MM.1S (cell line): ENCODE data around the gene CFAP91.

ENCODE experiments used
- DNase-seq: peaks from one replicate; pipeline ENCODE4 v3.0.0-alpha.2; 2015
- H2AFZ ChIP-seq: fragments of 300-600 bp; sonication (generic); 2 replicates; pipeline ENCODE4 v1.6.0; 2016; ENCODE audit warnings: antibody characterized with exemption, low read length
- H3F3A ChIP-seq: fragments of 300-600 bp; sonication (generic); 2 replicates; pipeline ENCODE4 v1.6.1; 2016; ENCODE audit warnings: mild to moderate bottlenecking, antibody characterized with exemption, low read length, moderate library complexity, mixed read lengths; ENCODE audit not compliant: insufficient read depth
- H3K27ac ChIP-seq: fragments of 300-600 bp; sonication (generic); 2 replicates; pipeline ENCODE4 v1.5.1; 2016; ENCODE audit warnings: mild to moderate bottlenecking, low read length
- H3K27me3 ChIP-seq: fragments of 300-600 bp; sonication (generic); replicated peaks from 2 replicates; pipeline ENCODE4 v1.6.0; 2016; ENCODE audit warnings: low read length; ENCODE audit not compliant: insufficient read depth
- H3K36me3 ChIP-seq: fragments of 300-600 bp; sonication (generic); replicated peaks from 2 replicates; pipeline ENCODE4 v1.6.1; 2016; ENCODE audit warnings: mild to moderate bottlenecking, low read length, mixed read lengths; ENCODE audit not compliant: insufficient read depth
- H3K4me1 ChIP-seq: fragments of 300-600 bp; sonication (generic); 2 replicates; pipeline ENCODE4 v1.6.1; 2016; ENCODE audit warnings: low read length, mixed read lengths
- H3K4me2 ChIP-seq: fragments of 300-600 bp; sonication (generic); 2 replicates; pipeline ENCODE4 v1.6.0; 2016; ENCODE audit warnings: low read depth, low read length
- H3K4me3 ChIP-seq: fragments of 300-600 bp; sonication (generic); 2 replicates; pipeline ENCODE4 v1.5.1; 2016; ENCODE audit warnings: low read length, mixed read lengths
- H3K79me2 ChIP-seq: fragments of 300-600 bp; sonication (generic); 2 replicates; pipeline ENCODE4 v1.6.1; 2016; ENCODE audit warnings: mixed run types, low read length, mixed read lengths
- H3K9ac ChIP-seq: fragments of 300-600 bp; sonication (generic); 2 replicates; pipeline ENCODE4 v1.6.1; 2016; ENCODE audit warnings: low read length, mixed read lengths
- H3K9me2 ChIP-seq: fragments of 300-600 bp; sonication (generic); replicated peaks from 2 replicates; pipeline ENCODE4 v1.6.1; 2016; ENCODE audit warnings: mild to moderate bottlenecking, low read length, mixed read lengths; ENCODE audit not compliant: insufficient read depth
- H3K9me3 ChIP-seq: fragments of 300-600 bp; sonication (generic); replicated peaks from 2 replicates; pipeline ENCODE4 v1.6.1; 2016; ENCODE audit warnings: mild to moderate bottlenecking, low read length, mixed read lengths; ENCODE audit not compliant: insufficient read depth
- H4K20me1 ChIP-seq: fragments of 300-600 bp; sonication (generic); 2 replicates; pipeline ENCODE4 v1.6.1; 2016; ENCODE audit warnings: mild to moderate bottlenecking, low read length, moderate library complexity, mixed read lengths; ENCODE audit not compliant: insufficient read depth
- EZH2 ChIP-seq: fragments of 300-600 bp; sonication (generic); optimal IDR thresholded peaks from 2 replicates; pipeline ENCODE3; 2017; ENCODE audit warnings: low read depth, mild to moderate bottlenecking, antibody characterized with exemption, low read length, mixed read lengths
- EZH2phosphoT487 ChIP-seq: fragments of 300-600 bp; sonication (generic); IDR thresholded peaks from 2 replicates; pipeline ENCODE4 v1.6.1; 2018; ENCODE audit warnings: antibody characterized with exemption, low read length
- TF ChIP-seq, protein P1 (sequence below): fragments of 300-600 bp; sonication (generic); IDR thresholded peaks from 2 replicates; pipeline ENCODE4 v1.5.1; 2016; ENCODE audit warnings: antibody characterized with exemption, low read length, mixed read lengths

The CFAP91 gene

DNA sequence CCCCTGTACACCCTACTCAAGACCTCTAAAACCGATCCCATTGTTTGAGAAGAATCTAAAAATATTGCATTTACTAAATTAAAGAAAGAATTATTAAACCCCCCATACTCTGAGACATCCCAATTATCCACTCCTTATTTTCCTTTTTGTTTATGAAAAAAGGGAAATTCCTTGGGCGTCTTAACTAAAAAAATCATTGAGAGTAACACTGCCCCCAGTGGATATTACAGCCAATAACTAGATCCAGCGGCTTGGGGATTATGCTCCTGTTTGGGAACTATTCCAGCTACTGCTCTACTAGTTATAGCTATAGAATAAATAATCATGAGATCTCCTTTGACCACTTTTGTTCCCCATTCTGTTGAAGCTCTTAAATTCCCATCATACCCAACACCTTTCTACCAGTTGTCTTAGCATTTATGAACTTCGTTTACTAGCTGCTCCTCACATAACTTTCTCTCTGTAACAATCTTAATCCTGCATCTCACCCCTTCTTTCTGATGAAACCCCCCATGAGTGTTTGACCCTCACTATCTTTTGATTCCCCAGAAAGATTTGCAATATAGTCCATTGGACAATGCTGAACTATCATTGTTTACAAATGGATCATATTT lies 12.7 kb upstream of the CFAP91 start:
- Histone ChIP-seq H3K4me1 (no peaks in the 10 kb centered on the region), H2AFZ (no peak overlapping the region), H3K27ac (no peak overlapping the region), H3K9me2 (no peaks in the 10 kb centered on the region), H3K9ac (no peak overlapping the region), H3K27me3 (no peaks in the 10 kb centered on the region), H3K9me3 (no peaks in the 10 kb centered on the region), H3F3A (no peaks in the 10 kb centered on the region), H3K36me3 (no peaks in the 10 kb centered on the region), H3K4me2 (no peak overlapping the region), H4K20me1 (no peaks in the 10 kb centered on the region), H3K4me3 (no peak overlapping the region), H3K79me2 (no peaks in the 10 kb centered on the region)
- no peak for DNase-seq
- TF ChIP-seq, protein P1, sequence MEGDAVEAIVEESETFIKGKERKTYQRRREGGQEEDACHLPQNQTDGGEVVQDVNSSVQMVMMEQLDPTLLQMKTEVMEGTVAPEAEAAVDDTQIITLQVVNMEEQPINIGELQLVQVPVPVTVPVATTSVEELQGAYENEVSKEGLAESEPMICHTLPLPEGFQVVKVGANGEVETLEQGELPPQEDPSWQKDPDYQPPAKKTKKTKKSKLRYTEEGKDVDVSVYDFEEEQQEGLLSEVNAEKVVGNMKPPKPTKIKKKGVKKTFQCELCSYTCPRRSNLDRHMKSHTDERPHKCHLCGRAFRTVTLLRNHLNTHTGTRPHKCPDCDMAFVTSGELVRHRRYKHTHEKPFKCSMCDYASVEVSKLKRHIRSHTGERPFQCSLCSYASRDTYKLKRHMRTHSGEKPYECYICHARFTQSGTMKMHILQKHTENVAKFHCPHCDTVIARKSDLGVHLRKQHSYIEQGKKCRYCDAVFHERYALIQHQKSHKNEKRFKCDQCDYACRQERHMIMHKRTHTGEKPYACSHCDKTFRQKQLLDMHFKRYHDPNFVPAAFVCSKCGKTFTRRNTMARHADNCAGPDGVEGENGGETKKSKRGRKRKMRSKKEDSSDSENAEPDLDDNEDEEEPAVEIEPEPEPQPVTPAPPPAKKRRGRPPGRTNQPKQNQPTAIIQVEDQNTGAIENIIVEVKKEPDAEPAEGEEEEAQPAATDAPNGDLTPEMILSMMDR, result peak; percentile 40
- no peak for TF ChIP-seq EZH2

DNA sequence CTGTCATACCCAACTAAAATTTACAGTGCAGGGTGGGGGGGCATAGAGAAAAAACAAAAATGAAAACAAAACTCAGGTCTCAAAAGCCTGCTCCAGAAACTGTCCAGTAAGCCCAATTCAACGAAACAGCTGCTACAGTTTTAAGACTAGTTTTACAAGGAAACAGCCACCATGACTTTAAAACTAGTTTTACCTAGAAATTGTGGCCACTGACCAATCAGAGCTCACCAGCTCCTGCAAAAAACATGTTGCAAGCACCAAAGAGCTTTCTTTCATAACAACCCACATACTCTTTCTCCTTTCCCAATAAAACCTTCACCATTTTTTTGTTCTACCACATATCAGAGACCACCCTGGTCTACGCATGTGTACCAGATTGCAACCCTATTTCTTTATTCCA lies 7.3 kb upstream of the CFAP91 start:
- Histone ChIP-seq H3K4me3 (no peak overlapping the region), H3K36me3 (no peaks in the 10 kb centered on the region), H3K27ac (no peak overlapping the region), H3K4me2 (no peak overlapping the region), H3K9me2 (no peaks in the 10 kb centered on the region), H3K4me1 (peaks cover 8% of the 10 kb centered on the region), H3K79me2 (no peaks in the 10 kb centered on the region), H2AFZ (no peak overlapping the region), H3F3A (no peaks in the 10 kb centered on the region), H3K9me3 (no peaks in the 10 kb centered on the region), H4K20me1 (no peaks in the 10 kb centered on the region), H3K27me3 (no peaks in the 10 kb centered on the region), H3K9ac (no peak overlapping the region)
- TF ChIP-seq, protein P1, result no peak
- TF ChIP-seq EZH2phosphoT487 (no peak), EZH2 (no peak)
- DNase-seq, result no peak

DNA sequence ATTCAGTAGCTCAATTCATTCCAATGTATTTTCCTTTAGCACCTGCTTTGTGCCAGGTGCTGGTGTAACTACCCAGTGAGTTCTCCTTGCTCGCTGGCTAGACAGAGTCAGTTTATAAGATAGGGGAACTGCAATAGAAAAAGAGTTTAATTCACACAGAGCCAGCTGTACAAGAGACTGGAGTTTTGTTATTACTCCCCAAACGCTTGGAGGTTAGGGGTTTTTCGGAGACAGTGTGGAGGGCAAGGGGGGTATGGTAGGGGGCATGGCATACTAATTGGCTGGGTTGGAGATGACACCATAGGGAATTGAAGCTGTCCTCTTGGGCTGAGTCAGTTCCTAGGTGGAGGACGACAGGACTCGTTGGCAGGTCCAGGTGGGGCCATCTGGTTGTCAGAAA lies 5.4 kb upstream of the CFAP91 start:
- TF ChIP-seq, protein P1, result no peak
- TF ChIP-seq EZH2phosphoT487 (no peak), EZH2 (no peak)
- H3K4me2 ChIP-seq, result no peak overlapping the region
- H3K79me2 ChIP-seq, result no peaks in the 10 kb centered on the region
- no peaks in the 10 kb centered on the region for H3K27me3 ChIP-seq
- H3F3A ChIP-seq, result no peaks in the 10 kb centered on the region
- no peaks in the 10 kb centered on the region for H3K9me2 ChIP-seq
- no peak overlapping the region for H3K27ac ChIP-seq
- no peaks in the 10 kb centered on the region for H3K9me3 ChIP-seq
- H3K4me3 ChIP-seq, result no peak overlapping the region
- peaks cover 8% of the 10 kb centered on the region for H3K4me1 ChIP-seq
- H3K36me3 ChIP-seq, result no peaks in the 10 kb centered on the region
- H2AFZ ChIP-seq, result no peak overlapping the region
- H3K9ac ChIP-seq, result no peak overlapping the region
- no peak for DNase-seq
- no peaks in the 10 kb centered on the region for H4K20me1 ChIP-seq
